Activated CD4-positive, alpha-beta memory T cell treated with anti-CD3 and anti-CD28 coated beads, Interleukin-2, amount 10 ng/mL, durations not matched to agents 7 days and 5 days (primary cell): ENCODE measurements around the gene TRIM39. TPM values are rescaled to one million over a fixed set of nuclear protein-coding genes. Genes with fewer than 3 reads are reported as not detected.
A peak's percentile ranks its signal among the peaks of the same experiment; 100 is the strongest.

Experiments used
- CTCF ChIA-PET: fragments of 350-600 bp; sonication (Branson Sonifier 250); formaldehyde crosslinking; loops from one replicate; lab custom pipeline; 2021; ENCODE audit warnings: antibody characterized with exemption, inconsistent platforms; lab: Charles Lee
- POLR2A ChIA-PET: fragments of 350-600 bp; sonication (Branson Sonifier 250); formaldehyde crosslinking; loops from one replicate; lab custom pipeline; 2021; ENCODE audit warnings: antibody characterized with exemption; lab: Charles Lee
- DNase-seq: peaks from one replicate; pipeline ENCODE4 v3.0.0-alpha.2; 2020
- H3K27ac Mint-ChIP-seq: one replicate; pipeline ENCODE4 v1.8.0; 2021; ENCODE audit warnings: mild to moderate bottlenecking, mixed read lengths
- H3K27me3 Mint-ChIP-seq: one replicate; pipeline ENCODE4 v1.8.0; 2021; ENCODE audit warnings: mixed read lengths
- H3K36me3 Mint-ChIP-seq: one replicate; pipeline ENCODE4 v1.8.0; 2021; ENCODE audit warnings: low read depth, mixed read lengths
- H3K4me1 Mint-ChIP-seq: one replicate; pipeline ENCODE4 v1.8.0; 2021; ENCODE audit warnings: mixed read lengths
- H3K4me3 Mint-ChIP-seq: one replicate; pipeline ENCODE4 v1.8.0; 2021; ENCODE audit warnings: mild to moderate bottlenecking, mixed read lengths
- H3K9me3 Mint-ChIP-seq: one replicate; pipeline ENCODE4 v1.8.0; 2021; ENCODE audit warnings: mixed read lengths
- total RNA-seq, 2 experiments: library from RNA; stranded (reverse); gene quantifications; one replicate each; pipeline ENCODE4 v1.2.3, GENCODE V29; 2021

The TRIM39 gene
- total RNA-seq, 2 experiments from 2014 or later = 15.1 to 15.6 TPM

DNA sequence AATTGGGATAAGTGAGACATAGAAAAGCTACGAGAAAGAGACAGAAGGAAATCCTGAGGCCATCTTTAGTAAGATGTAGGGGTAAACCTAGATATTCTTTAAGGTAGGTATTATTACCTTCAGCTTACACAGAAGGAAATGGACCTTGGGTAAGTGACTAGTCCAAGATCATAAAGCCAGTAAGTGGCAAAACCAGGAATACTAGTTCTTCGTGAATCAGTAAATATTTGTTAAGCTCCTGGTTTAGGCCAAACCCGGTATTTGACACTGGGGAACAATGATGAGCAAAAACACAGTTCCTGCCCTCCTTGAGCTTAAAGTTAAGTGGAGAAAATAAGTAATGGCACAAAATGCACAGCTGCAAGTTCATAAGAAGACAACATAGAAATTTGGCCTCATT is 5.3 kb downstream of the TRIM39 start:
- no peaks in the 10 kb centered on the region for H3K27me3 Mint-ChIP-seq
- H3K27ac Mint-ChIP-seq = no peak overlapping the region
- peaks cover 41% of the 10 kb centered on the region for H3K36me3 Mint-ChIP-seq
- POLR2A ChIA-PET = interaction anchor here (1.2 kb wide), 1 partner anchor 132 kb away, joined by 3 read pairs; no protein-coding TSS in a partner anchor
- H3K9me3 Mint-ChIP-seq = no peaks in the 10 kb centered on the region
- H3K4me3 Mint-ChIP-seq = no peak overlapping the region
- CTCF ChIA-PET = interaction anchor here (1.2 to 1.6 kb wide), 2 partner anchors 12 to 113 kb away, joined by 3 to 4 read pairs; partner anchors contain the start of gene RPP21
- DNase-seq = no peak
- peaks cover 15% of the 10 kb centered on the region for H3K4me1 Mint-ChIP-seq

DNA sequence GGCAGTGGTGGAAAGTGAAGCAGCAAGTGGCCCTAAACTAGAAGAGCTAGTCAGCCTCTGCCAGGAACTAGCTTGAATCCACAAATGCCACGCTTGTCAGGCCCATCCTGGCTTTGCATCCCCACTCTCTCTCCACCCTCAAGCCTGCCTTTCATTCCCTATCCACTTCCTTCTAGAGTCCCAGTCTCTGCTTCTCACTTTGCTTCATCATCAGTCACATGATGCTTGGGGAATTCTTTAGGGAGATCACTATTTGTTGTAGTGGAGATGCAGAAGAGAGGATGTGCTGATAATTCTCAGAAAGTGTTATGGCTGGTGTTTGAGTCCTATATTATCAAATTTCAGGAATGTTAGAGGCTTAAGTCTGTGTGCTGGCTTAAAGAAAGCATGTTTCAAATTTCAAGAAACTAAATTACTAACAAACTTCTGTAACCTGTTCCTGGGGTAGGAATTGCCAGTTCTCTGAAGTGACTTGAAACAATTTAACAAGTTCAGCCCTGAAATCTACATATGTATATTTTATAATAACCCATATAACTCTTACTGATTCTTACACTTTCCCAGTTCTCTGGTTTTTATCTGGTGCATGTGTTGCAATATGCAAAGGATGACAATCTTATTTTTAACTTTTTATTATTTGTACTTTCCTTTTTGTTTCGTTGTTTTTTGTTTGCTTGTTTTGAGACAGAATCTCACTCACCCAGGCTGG is 7.5 kb downstream of the TRIM39 start:
- CTCF ChIA-PET = no interaction called here
- POLR2A ChIA-PET = no interaction called here
- H3K27ac Mint-ChIP-seq = no peak overlapping the region
- peaks cover 45% of the 10 kb centered on the region for H3K36me3 Mint-ChIP-seq
- no peaks in the 10 kb centered on the region for H3K27me3 Mint-ChIP-seq
- no peak for DNase-seq
- no peaks in the 10 kb centered on the region for H3K9me3 Mint-ChIP-seq
- H3K4me1 Mint-ChIP-seq = no peaks in the 10 kb centered on the region
- H3K4me3 Mint-ChIP-seq = no peak overlapping the region

DNA sequence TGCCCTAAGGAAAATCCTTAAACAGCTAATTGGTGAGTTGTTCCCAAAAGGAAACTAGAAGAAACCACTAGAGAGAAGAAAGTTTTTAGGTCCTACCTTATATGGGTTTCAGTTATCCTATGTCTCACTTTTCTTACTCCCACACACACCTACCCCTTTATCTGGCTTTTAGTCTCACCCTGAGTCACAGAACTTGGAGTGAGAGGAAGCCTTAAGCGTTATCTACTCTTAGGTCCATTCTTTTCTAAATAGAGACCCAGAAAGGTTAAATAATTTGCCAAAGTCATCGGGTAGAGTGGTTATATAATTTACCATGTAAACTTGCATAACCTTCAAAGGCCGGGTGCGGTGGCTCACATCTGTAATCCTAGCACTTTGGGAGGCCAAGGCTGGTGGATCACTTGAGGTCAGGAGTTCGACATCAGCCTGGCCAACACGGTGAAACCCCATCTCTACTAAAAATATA is 13.9 kb downstream of the TRIM39 start:
- Mint-ChIP-seq H3K27me3 (no peaks in the 10 kb centered on the region), H3K4me1 (peaks cover 10% of the 10 kb centered on the region), H3K9me3 (no peaks in the 10 kb centered on the region), H3K36me3 (peaks cover 48% of the 10 kb centered on the region), H3K4me3 (no peak overlapping the region), H3K27ac (no peak overlapping the region)
- ChIA-PET CTCF (no interaction called here), POLR2A (interaction anchor here (4.0 kb wide), 1 partner anchor 13 kb away, joined by 25 read pairs; the partner anchor contains the start of gene TRIM39)
- no peak for DNase-seq

DNA sequence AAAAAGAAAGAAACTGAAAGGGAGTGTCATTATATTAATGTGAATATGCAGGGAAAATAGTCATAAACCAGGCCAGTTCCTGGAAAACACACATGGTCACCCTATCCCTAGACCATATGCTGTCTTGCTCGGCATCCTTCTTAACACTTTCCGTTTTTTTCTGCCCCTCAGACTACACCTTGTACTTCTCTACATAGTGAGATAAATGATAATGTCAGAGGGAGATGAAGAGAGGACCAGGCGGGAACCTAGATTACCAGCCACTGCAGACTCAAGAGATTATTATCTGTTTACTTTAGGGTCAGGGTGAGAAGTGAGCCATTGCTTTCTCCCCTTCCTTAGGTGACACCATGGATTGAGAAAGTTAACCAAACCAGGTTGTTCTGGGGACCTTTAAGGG is 14.5 kb downstream of the TRIM39 start:
- DNase-seq = no peak
- Mint-ChIP-seq H3K4me1 (peaks cover 16% of the 10 kb centered on the region), H3K36me3 (peaks cover 50% of the 10 kb centered on the region), H3K27me3 (no peaks in the 10 kb centered on the region), H3K9me3 (no peaks in the 10 kb centered on the region), H3K4me3 (no peak overlapping the region), H3K27ac (no peak overlapping the region)
- ChIA-PET CTCF (no interaction called here), POLR2A (no interaction called here)

DNA sequence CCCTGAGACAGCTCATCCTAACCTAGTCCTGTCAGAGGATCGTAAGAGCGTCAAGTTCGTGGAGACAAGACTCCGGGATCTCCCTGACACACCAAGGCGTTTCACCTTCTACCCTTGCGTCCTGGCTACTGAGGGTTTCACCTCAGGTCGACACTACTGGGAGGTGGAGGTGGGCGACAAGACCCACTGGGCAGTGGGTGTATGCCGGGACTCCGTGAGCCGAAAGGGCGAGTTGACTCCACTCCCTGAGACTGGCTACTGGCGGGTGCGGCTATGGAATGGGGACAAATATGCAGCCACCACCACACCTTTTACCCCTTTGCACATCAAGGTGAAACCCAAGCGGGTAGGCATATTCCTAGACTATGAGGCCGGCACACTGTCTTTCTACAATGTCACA is 15.0 kb downstream of the TRIM39 start:
- CTCF ChIA-PET = no interaction called here
- POLR2A ChIA-PET = no interaction called here
- Mint-ChIP-seq H3K27me3 (no peaks in the 10 kb centered on the region), H3K27ac (no peak overlapping the region), H3K4me3 (no peak overlapping the region), H3K4me1 (peaks cover 18% of the 10 kb centered on the region), H3K36me3 (peaks cover 50% of the 10 kb centered on the region), H3K9me3 (no peaks in the 10 kb centered on the region)
- no peak for DNase-seq

DNA sequence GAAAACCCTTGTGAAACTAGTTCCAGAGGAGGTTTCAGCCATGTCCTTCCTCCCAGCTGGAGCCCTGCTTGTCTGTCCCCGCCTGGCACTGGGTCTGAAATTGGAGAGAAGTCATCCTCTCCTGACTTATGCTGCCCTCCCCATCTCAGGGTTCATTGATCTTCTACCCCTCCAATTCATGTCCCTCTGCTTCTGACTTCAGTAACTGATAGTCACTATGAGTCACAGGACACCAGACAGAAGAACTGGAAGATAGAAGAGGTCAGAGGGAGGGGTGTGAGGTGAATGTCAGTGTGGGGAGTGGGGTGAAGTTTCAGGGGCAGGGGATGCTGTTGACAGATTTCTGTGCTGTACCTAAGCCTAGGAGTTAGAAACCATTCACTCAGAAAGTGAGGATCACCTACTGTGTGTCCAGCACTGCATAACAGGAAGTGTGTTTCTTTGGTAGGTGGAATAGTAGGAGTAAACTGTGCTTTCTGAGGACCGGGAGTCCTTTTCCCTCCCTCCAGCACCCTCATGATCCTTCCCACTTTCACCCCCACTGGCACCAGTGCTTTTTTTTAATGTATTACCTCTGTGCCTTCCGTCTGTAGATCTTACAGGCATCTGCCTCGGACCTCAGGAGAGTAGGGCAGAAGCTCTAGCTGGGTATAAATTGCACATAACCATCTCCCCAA is 17.6 kb downstream of the TRIM39 start:
- Mint-ChIP-seq H3K4me1 (peaks cover 23% of the 10 kb centered on the region), H3K27me3 (peaks cover 7% of the 10 kb centered on the region), H3K36me3 (peaks cover 47% of the 10 kb centered on the region), H3K27ac (no peak overlapping the region), H3K4me3 (peak overlapping the region; percentile 88), H3K9me3 (no peaks in the 10 kb centered on the region)
- CTCF ChIA-PET = interaction anchor here (1.1 kb wide), 1 partner anchor 12 kb away, joined by 3 read pairs; no protein-coding TSS in a partner anchor
- DNase-seq = no peak
- POLR2A ChIA-PET = interaction anchor here (0.8 to 1.0 kb wide), 2 partner anchors 18 to 20 kb away, joined by 3 to 8 read pairs; partner anchors contain the start of gene TRIM39

DNA sequence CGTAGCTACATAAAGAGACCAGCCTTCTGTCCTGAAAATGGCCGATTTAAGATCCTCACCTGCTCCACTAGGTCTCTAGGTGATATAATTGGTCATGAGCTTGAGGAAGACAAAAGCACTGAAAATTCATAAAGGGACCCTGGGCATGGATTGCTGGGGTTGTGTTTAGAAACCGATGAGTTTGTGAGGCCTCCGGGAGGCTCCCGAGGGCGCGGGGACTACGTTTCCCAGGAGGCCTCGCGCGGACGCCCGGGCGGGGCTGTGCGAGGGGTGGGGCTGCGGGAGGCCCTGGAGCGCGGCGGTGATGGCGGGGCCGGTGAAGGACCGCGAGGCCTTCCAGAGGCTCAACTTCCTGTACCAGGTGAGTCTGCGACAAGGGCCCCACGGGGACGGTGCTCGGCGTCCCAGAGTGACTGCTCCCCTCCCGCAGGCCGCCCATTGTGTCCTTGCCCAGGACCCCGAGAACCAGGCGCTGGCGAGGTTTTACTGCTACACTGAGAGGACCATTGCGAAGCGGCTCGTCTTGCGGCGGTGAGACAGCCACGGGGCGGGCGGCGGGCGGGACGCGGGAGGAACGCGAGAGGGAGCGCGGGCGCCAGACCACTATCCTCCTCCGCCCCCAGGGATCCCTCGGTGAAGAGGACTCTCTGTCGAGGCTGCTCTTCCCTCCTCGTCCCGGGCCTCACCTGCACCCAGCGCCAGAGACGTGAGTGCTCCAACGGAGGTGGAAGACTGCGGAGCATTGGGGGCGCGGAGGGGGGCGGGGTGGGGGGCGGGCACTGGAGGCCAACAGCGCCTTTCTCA is 18.3 kb downstream of the TRIM39 start, which contains the start of gene RPP21:
Gene RPP21 (plus strand): TSS at position 289 of the 804 bp plus-strand sequence. CDS start 16 bp downstream, at position 305.
- H3K4me3 Mint-ChIP-seq = peak within 1 kb of the TSS; percentile 88
- CTCF ChIA-PET = interaction anchor here (1.1 kb wide), 1 partner anchor 13 kb away, joined by 3 read pairs; no protein-coding TSS in a partner anchor
- POLR2A ChIA-PET = interaction anchor here (0.8 to 1.5 kb wide), 4 partner anchors 15 to 21 kb away, joined by 3 to 8 read pairs (median 6); partner anchors contain the start of gene TRIM39

DNA sequence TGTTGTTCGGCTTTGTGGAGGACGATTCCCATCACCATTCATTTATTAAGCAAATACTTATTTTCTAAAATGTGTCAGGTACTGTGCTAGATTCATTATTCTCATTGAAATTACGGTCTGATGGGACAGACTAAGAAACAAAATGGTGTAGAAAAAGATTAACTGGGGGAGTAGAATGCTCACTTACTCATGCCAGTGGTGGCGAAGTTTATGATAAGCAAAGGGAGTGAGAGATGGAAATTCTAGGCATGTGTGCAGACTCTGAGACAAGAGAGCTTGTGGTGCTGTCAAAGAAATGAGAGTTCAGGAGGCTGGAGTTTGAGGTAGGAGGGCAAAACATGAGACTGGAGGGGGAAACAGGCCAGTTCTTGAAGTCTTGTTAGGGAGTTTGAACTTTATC is 19.1 kb downstream of the TRIM39 start:
- DNase-seq = no peak
- H3K27ac Mint-ChIP-seq = peak overlapping the region; percentile 48
- ChIA-PET CTCF (no interaction called here), POLR2A (interaction anchor here (1.4 to 1.5 kb wide), 2 partner anchors 16 to 20 kb away, joined by 4 to 8 read pairs; partner anchors contain the start of gene TRIM39)
- peak overlapping the region; percentile 88 for H3K4me3 Mint-ChIP-seq
- peaks cover 36% of the 10 kb centered on the region for H3K36me3 Mint-ChIP-seq
- H3K27me3 Mint-ChIP-seq = peaks cover 18% of the 10 kb centered on the region
- no peaks in the 10 kb centered on the region for H3K9me3 Mint-ChIP-seq
- H3K4me1 Mint-ChIP-seq = peaks cover 36% of the 10 kb centered on the region

More for the DNA sequence above, 18.3 kb downstream of the TRIM39 start, which contains the start of gene RPP21:
- H3K36me3 Mint-ChIP-seq = peaks cover 43% of the 10 kb centered on the region
- peak within 1 kb of the TSS; percentile 77 for H3K27ac Mint-ChIP-seq
- peaks cover 28% of the 10 kb centered on the region for H3K4me1 Mint-ChIP-seq
- peaks cover 12% of the 10 kb centered on the region for H3K27me3 Mint-ChIP-seq
- no peaks in the 10 kb centered on the region for H3K9me3 Mint-ChIP-seq
- DNase-seq = peak; percentile 91

DNA sequence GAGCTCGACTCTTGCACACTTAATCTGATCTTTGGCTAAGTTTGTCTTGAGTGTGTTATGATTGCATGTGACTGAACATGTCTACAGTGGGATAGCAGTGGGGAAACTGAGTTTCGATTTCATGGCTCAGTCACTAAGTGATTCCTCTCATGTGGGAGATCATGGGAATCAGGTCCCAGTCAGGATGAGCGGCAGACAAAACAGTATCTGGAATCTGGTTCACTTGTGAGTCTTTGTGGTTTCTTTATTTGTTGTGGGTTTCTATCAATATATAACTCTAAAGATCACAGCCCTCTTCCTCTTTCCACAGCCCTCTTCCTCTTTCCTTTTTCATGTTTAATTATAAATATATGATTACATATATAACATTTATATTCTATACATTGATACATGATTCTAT is 22.2 kb downstream of the TRIM39 start:
- POLR2A ChIA-PET = interaction anchor here (1.6 kb wide), 1 partner anchor 23 kb away, joined by 8 read pairs; the partner anchor contains the start of gene TRIM39

DNA sequence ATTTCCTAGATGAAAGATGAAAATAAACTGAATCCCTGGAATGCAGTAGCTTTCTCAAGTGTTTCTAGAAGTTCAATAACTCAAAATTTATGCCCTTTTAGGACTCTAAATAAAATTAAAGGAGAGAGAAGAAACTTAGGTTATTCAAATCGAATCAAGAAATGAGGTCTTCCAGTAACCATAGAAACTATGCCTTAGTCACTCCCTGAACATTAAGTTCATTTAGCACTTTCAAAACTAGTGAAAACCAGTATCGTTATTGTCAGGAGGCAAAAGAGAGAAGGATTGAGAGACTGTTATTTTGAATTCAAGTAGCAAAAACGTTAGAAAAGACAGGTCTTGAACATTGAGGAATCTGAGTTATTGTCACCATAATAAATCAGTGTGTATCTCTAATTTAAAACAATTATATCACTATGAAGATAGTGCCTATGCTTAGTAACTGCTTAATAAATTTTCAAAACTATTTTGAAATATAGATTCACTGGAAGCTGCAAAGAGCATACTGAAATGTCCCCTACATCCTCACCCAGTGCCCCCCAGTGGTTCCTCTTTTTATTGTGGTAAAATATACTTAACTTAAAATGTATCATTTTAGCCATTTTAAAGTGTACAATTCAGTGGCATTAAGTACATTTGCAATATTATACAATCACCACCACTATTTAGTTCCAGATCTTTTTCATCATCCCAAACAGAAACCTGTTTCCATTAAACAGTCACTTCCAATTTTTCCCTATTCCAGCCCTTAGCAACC is 22.9 kb downstream of the TRIM39 start:
- Mint-ChIP-seq H3K36me3 (peaks cover 19% of the 10 kb centered on the region), H3K4me1 (peaks cover 36% of the 10 kb centered on the region), H3K27ac (no peak overlapping the region), H3K27me3 (peaks cover 50% of the 10 kb centered on the region), H3K9me3 (no peaks in the 10 kb centered on the region), H3K4me3 (no peak overlapping the region)
- POLR2A ChIA-PET = interaction anchor here (1.5 to 1.6 kb wide), 2 partner anchors 23 to 24 kb away, joined by 3 to 8 read pairs; partner anchors contain the start of gene TRIM39
- CTCF ChIA-PET = interaction anchor here (1.2 to 1.9 kb wide), 2 partner anchors 11 to 130 kb away, joined by 3 to 5 read pairs; no protein-coding TSS in a partner anchor
- no peak for DNase-seq

More for the DNA sequence above, 22.2 kb downstream of the TRIM39 start:
- Mint-ChIP-seq H3K4me1 (peaks cover 40% of the 10 kb centered on the region), H3K9me3 (no peaks in the 10 kb centered on the region), H3K4me3 (no peak overlapping the region), H3K27me3 (peaks cover 45% of the 10 kb centered on the region), H3K36me3 (peaks cover 19% of the 10 kb centered on the region), H3K27ac (no peak overlapping the region)
- DNase-seq = no peak
- CTCF ChIA-PET = no interaction called here

DNA sequence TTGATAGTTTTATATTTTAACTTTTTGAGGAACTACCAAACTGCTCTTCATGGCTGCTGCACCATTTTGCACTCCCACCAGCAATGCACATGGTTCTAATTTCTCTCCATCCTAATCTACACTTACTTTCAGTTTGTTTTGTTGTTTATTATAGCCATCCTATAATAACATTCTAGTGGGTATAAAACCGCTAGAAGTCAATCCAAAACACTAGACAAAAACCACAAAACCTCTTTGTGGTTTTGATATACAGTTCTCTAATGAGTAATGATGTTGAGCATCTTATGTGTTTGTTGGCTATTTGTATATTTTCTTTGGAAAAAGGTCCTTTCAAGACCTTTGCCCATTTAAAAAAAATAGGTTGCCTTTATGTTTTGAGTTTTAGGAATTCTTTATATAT is 23.8 kb downstream of the TRIM39 start:
- Mint-ChIP-seq H3K9me3 (no peaks in the 10 kb centered on the region), H3K27ac (no peak overlapping the region), H3K4me3 (no peak overlapping the region), H3K36me3 (peaks cover 19% of the 10 kb centered on the region), H3K4me1 (peaks cover 32% of the 10 kb centered on the region), H3K27me3 (peaks cover 58% of the 10 kb centered on the region)
- ChIA-PET CTCF (interaction anchor here (1.2 to 1.9 kb wide), 2 partner anchors 12 to 131 kb away, joined by 3 to 5 read pairs; no protein-coding TSS in a partner anchor), POLR2A (interaction anchor here (1.5 kb wide), 1 partner anchor 24 kb away, joined by 3 read pairs; the partner anchor contains the start of gene TRIM39)
- no peak for DNase-seq
